Liver (tissue), 9 donors: Measurements from ENCODE around the gene FAM9A. TPM values are rescaled to one million over a fixed set of nuclear protein-coding genes. Genes with fewer than 3 reads are reported as not detected.
"Not testable (repeated sequence)": the region's sequence is repeated elsewhere in the genome, so short reads cannot be mapped to it uniquely, and the experiment has no call there.

Source experiments
- DNase-seq: peaks from one replicate; pipeline ENCODE4 v3.0.0-alpha.2; 2017; ENCODE audit warnings: low spot score
- H3K27ac ChIP-seq, 2 donors: one replicate each; pipeline ENCODE4 v1.7.0; 2013; ENCODE audit warnings: inconsistent platforms in 2 of 2, low read length in 2 of 2, control low read depth in 1 of 2, low read depth in 1 of 2, mild to moderate bottlenecking in 1 of 2
- H3K27me3 ChIP-seq, 4 donors: one replicate each; pipeline versions ENCODE4 v1.6.1 to v1.7.0; 2013; ENCODE audit warnings: low read length in 3 of 4, inconsistent platforms in 1 of 4, mild to moderate bottlenecking in 1 of 4, moderate library complexity in 1 of 4; ENCODE audit not compliant: control insufficient read depth in 4 of 4, insufficient read depth in 4 of 4
- H3K36me3 ChIP-seq, 4 donors: one replicate each; pipeline versions ENCODE4 v1.6.1 to v1.7.0; 2013; ENCODE audit warnings: low read length in 3 of 4, mild to moderate bottlenecking in 3 of 4, low read depth in 1 of 4, moderate library complexity in 1 of 4; ENCODE audit not compliant: control insufficient read depth in 4 of 4, insufficient read depth in 3 of 4
- H3K4me1 ChIP-seq, 4 donors: one replicate each; pipeline versions ENCODE4 v1.6.1 to v1.7.0; 2013; ENCODE audit warnings: low read length in 3 of 4, mild to moderate bottlenecking in 3 of 4, moderate library complexity in 1 of 4; ENCODE audit not compliant: control insufficient read depth in 4 of 4, insufficient read depth in 4 of 4
- H3K4me3 ChIP-seq, 3 donors: one replicate each; pipeline versions ENCODE4 v1.6.1 to v1.7.0; 2013; ENCODE audit warnings: low read length in 3 of 3, control low read depth in 1 of 3, low read depth in 1 of 3, mild to moderate bottlenecking in 1 of 3
- H3K9ac ChIP-seq, 2 donors: one replicate each; pipeline ENCODE4 v1.7.0; 2013; ENCODE audit warnings: low read length in 2 of 2, mild to moderate bottlenecking in 2 of 2, moderate library complexity in 2 of 2, control low read depth in 1 of 2, low read depth in 1 of 2
- H3K9me3 ChIP-seq, 4 donors: one replicate each; pipeline versions ENCODE4 v1.6.1 to v1.7.0; 2013; ENCODE audit warnings: low read length in 3 of 4; ENCODE audit not compliant: control insufficient read depth in 4 of 4
- ATF3 ChIP-seq: IDR thresholded peaks from 2 replicates; pipeline ENCODE4 v1.6.1; 2016; ENCODE audit warnings: antibody characterized with exemption
- EGR1 ChIP-seq, 2 donors: IDR thresholded peaks; 2 replicates each; pipeline ENCODE4 v1.6.1; 2016 to 2018; ENCODE audit warnings: antibody characterized with exemption in 2 of 2, low read depth in 2 of 2
- FOXA1 ChIP-seq: IDR thresholded peaks from 2 replicates; pipeline ENCODE4 v1.6.1; 2016; ENCODE audit warnings: antibody characterized with exemption
- FOXA2 ChIP-seq: IDR thresholded peaks from 2 replicates; pipeline ENCODE4 v1.6.1; 2016; ENCODE audit warnings: antibody characterized with exemption
- GABPA ChIP-seq, 2 donors: IDR thresholded peaks in 1 of 2; conservative IDR thresholded peaks in 1 of 2; 2 replicates each; pipeline ENCODE4 v1.6.1; 2016; ENCODE audit warnings: antibody characterized with exemption in 2 of 2, mild to moderate bottlenecking in 1 of 2, moderate library complexity in 1 of 2
- HNF4A ChIP-seq, 2 donors: conservative IDR thresholded peaks; 2 replicates each; pipeline ENCODE4 v1.6.1; 2016; ENCODE audit warnings: antibody characterized with exemption in 2 of 2, mild to moderate bottlenecking in 2 of 2
- HNF4G ChIP-seq: IDR thresholded peaks from 2 replicates; pipeline ENCODE4 v1.6.1; 2016; ENCODE audit warnings: antibody characterized with exemption
- JUND ChIP-seq, 2 donors: IDR thresholded peaks; 2 replicates each; pipeline ENCODE4 v1.6.1; 2016; ENCODE audit warnings: antibody characterized with exemption in 2 of 2
- NR2F2 ChIP-seq: IDR thresholded peaks from 2 replicates; pipeline ENCODE4 v1.6.1; 2016; ENCODE audit warnings: antibody characterized with exemption
- RAD21 ChIP-seq, 2 donors: IDR thresholded peaks; 2 replicates each; pipeline ENCODE4 v1.6.1; 2016; ENCODE audit warnings: antibody characterized with exemption in 2 of 2, mild to moderate bottlenecking in 2 of 2
- REST ChIP-seq: IDR thresholded peaks from 2 replicates; pipeline ENCODE4 v1.6.1; 2016; ENCODE audit warnings: antibody characterized with exemption, mild to moderate bottlenecking
- RXRA ChIP-seq, 2 donors: IDR thresholded peaks; 2 replicates each; pipeline ENCODE4 v1.6.1; 2017 to 2018; ENCODE audit warnings: antibody characterized with exemption in 2 of 2, mild to moderate bottlenecking in 1 of 2
- SP1 ChIP-seq: IDR thresholded peaks from 2 replicates; pipeline ENCODE4 v1.6.1; 2018; ENCODE audit warnings: antibody characterized with exemption, mild to moderate bottlenecking
- TAF1 ChIP-seq: conservative IDR thresholded peaks from 2 replicates; pipeline ENCODE4 v1.6.1; 2016; ENCODE audit warnings: antibody characterized with exemption, mild to moderate bottlenecking
- YY1 ChIP-seq: IDR thresholded peaks from 2 replicates; pipeline ENCODE4 v1.6.1; 2016; ENCODE audit warnings: antibody characterized with exemption, mild to moderate bottlenecking
- WGBS: extraction: QIAGEN DNeasy Blood & Tissue Kit; methylation state at CpG from one replicate; pipeline ENCODE4 v1.1.7; 2013; 5-methylcytosine and 5-hydroxymethylcytosine counted together
- polyA plus RNA-seq, 2 donors: library from polyadenylated mRNA; stranded (reverse) in 1 of 2; unstranded in 1 of 2; fragments of 200-250 nt in 1 of 2; fragments of >200 nt in 1 of 2; fragmentation: Nextera tagmentation in 1 of 2; extraction: Ambion mirVana in 1 of 2; gene quantifications; one replicate each; pipeline versions ENCODE4 v1.2.1 to v1.2.3, GENCODE V29; 2013 to 2015
- total RNA-seq, 2 donors: library from RNA; depleted of rRNA; stranded (reverse); fragments of >200 nt; gene quantifications; one replicate each; pipeline ENCODE4 v1.2.3, GENCODE V29; 2014
- TF ChIP-seq, protein P1 (sequence below): IDR thresholded peaks from 2 replicates; pipeline ENCODE4 v1.6.1; 2016; ENCODE audit warnings: antibody characterized with exemption
- TF ChIP-seq, protein P2 (sequence below): IDR thresholded peaks from 2 replicates; pipeline ENCODE4 v1.6.1; 2016; ENCODE audit warnings: antibody characterized with exemption
- TF ChIP-seq, protein P3 (sequence below): fragments of 150-350 bp; IDR thresholded peaks from 2 replicates; pipeline ENCODE4 v1.5.1; 2017; ENCODE audit warnings: improper control_type of control experiment, low read depth, low read length; ENCODE audit not compliant: missing input control
- donor health status: healthy.
- donor health status: healthy.
- donor health status: healthy.
- donor health status: healthy.
- donor health status: healthy.

Gene FAM9A
- total and polyA plus RNA-seq, 4 donors = 0.51 TPM; not detected in 3

DNA sequence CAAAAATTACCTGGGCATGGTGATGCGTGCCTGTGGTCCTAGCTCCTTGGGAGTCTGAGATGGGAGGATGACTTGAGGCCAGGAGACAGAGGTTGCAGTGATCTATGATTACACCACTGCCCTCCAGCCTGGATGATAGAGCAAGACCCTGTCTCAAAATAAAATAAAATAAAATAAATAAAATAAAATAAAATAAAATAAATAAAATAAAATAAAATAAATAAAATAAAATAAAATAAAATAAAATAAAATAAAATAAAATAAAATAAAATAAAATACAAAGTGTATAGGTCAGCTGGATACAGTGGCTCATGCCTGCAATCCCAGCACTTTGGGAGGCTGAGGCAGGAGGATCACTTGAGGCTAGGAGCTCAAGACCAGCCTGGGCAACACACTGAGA, 14.1 kb downstream of the FAM9A start:
- not testable (repeated sequence) for H3K4me3 ChIP-seq, H3K9me3 ChIP-seq, H3K27ac ChIP-seq, H3K27me3 ChIP-seq, H3K9ac ChIP-seq, DNase-seq, H3K36me3 ChIP-seq, H3K4me1 ChIP-seq
- WGBS = 97% methylated on average over 1 of the region's 1 CpG

DNA sequence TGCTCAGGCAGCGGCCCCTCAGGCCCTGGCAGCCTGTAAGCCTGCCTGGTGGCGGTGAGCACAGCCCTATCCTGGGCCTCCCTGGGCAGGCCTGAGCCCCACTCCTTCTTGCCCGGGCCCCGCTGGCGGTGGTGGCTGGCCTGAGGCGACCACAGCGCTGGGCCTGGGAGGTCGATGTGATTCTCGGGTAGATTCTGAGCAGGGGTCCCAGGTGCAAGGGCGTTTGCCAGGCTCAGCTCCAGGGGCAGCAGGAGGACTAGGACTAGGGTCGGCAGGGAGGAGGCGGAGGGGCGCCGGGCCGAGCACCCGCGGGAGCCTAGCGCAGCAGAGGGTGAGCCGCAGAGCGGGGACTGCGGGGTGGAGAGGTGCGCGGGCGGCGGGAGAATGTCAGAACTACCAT, 17.0 kb downstream of the FAM9A start:
- WGBS = 91% methylated on average over 25 of the region's 25 CpGs
- H3K4me3 ChIP-seq = no peak overlapping the region
- no peak overlapping the region for H3K9ac ChIP-seq
- no peak for DNase-seq
- TF ChIP-seq REST (no peak), FOXA1 (no peak), SP1 (no peak), FOXA2 (no peak), JUND (IDR thresholded peaks at IDR 0.05) (no peak), NR2F2 (no peak), GABPA (IDR thresholded peaks at IDR 0.05 in 1 of 2, conservative IDR thresholded peaks at IDR 0.05 in 1 of 2) (no peak), HNF4A (conservative IDR thresholded peaks at IDR 0.05) (no peak), EGR1 (IDR thresholded peaks at IDR 0.05; ENCODE audit: low read depth in 2 of 2) (no peak), TAF1 (no peak), RXRA (IDR thresholded peaks at IDR 0.05) (no peak), ATF3 (no peak), RAD21 (IDR thresholded peaks at IDR 0.05) (no peak), YY1 (no peak), HNF4G (no peak)
- TF ChIP-seq, protein P1, sequence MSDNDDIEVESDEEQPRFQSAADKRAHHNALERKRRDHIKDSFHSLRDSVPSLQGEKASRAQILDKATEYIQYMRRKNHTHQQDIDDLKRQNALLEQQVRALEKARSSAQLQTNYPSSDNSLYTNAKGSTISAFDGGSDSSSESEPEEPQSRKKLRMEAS = no peak
- TF ChIP-seq, protein P2, sequence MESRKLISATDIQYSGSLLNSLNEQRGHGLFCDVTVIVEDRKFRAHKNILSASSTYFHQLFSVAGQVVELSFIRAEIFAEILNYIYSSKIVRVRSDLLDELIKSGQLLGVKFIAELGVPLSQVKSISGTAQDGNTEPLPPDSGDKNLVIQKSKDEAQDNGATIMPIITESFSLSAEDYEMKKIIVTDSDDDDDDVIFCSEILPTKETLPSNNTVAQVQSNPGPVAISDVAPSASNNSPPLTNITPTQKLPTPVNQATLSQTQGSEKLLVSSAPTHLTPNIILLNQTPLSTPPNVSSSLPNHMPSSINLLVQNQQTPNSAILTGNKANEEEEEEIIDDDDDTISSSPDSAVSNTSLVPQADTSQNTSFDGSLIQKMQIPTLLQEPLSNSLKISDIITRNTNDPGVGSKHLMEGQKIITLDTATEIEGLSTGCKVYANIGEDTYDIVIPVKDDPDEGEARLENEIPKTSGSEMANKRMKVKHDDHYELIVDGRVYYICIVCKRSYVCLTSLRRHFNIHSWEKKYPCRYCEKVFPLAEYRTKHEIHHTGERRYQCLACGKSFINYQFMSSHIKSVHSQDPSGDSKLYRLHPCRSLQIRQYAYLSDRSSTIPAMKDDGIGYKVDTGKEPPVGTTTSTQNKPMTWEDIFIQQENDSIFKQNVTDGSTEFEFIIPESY = no peak
- TF ChIP-seq, protein P3, sequence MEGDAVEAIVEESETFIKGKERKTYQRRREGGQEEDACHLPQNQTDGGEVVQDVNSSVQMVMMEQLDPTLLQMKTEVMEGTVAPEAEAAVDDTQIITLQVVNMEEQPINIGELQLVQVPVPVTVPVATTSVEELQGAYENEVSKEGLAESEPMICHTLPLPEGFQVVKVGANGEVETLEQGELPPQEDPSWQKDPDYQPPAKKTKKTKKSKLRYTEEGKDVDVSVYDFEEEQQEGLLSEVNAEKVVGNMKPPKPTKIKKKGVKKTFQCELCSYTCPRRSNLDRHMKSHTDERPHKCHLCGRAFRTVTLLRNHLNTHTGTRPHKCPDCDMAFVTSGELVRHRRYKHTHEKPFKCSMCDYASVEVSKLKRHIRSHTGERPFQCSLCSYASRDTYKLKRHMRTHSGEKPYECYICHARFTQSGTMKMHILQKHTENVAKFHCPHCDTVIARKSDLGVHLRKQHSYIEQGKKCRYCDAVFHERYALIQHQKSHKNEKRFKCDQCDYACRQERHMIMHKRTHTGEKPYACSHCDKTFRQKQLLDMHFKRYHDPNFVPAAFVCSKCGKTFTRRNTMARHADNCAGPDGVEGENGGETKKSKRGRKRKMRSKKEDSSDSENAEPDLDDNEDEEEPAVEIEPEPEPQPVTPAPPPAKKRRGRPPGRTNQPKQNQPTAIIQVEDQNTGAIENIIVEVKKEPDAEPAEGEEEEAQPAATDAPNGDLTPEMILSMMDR = no peak
- H3K27ac ChIP-seq = no peak overlapping the region
- no peaks in the 10 kb centered on the region for H3K9me3 ChIP-seq
- H3K27me3 ChIP-seq = no peaks in the 10 kb centered on the region
- H3K4me1 ChIP-seq = no peaks in the 10 kb centered on the region
- no peaks in the 10 kb centered on the region for H3K36me3 ChIP-seq
